Panc1 (cell line): ENCODE measurements around the gene GMPR. TPM values are rescaled to one million over a fixed set of nuclear protein-coding genes. Genes with fewer than 3 reads are reported as not detected.
A peak's percentile ranks its signal among the peaks of the same experiment; 100 is the strongest.

Source experiments
- ATAC-seq: fragments of 200-7000 bp; cut with Tn5 transposase; 2 replicates; pipeline ENCODE4 v1.9.1; 2020; ENCODE audit warnings: mild to moderate bottlenecking, moderate library complexity
- BruUV-seq: library from RNA; stranded (reverse); fragments of 400-500 nt; replicated peaks from 2 replicates; lab custom pipeline; 2021; lab: Mats Ljungman, UMichigan
- CTCF ChIA-PET: fragments of 300-600 bp; sonication (Branson Sonifier 250); formaldehyde crosslinking; loops from one replicate; lab custom pipeline; 2022; ENCODE audit warnings: antibody characterized with exemption; lab: Charles Lee
- POLR2A ChIA-PET: fragments of 300-600 bp; sonication (Branson Sonifier 250); formaldehyde crosslinking; loops from one replicate; lab custom pipeline; 2022; ENCODE audit warnings: antibody characterized with exemption; lab: Charles Lee
- DNase-seq: peaks from one replicate; pipeline ENCODE4 v3.0.0-alpha.2; 2010; ENCODE audit warnings: low read depth, low spot score
- H3K27ac ChIP-seq: 2 replicates; pipeline ENCODE4 v1.5.1; 2011; ENCODE audit warnings: mild to moderate bottlenecking, low read length, inconsistent platforms
- H3K27me3 ChIP-seq: fragments of 200-500 bp; sonication (Bioruptor generic); 2 replicates; pipeline ENCODE4 v1.6.0; 2014; ENCODE audit warnings: low read length, inconsistent platforms; ENCODE audit not compliant: control insufficient read depth, insufficient read depth
- H3K36me3 ChIP-seq: fragments of 200-500 bp; sonication (Bioruptor generic); 2 replicates; pipeline ENCODE4 v1.5.1; 2014; ENCODE audit warnings: inconsistent platforms, mild to moderate bottlenecking, low read length, moderate library complexity; ENCODE audit not compliant: control insufficient read depth, insufficient read depth
- H3K4me1 ChIP-seq: 2 replicates; pipeline ENCODE4 v1.5.1; 2011; ENCODE audit warnings: inconsistent platforms, mild to moderate bottlenecking, low read length, moderate library complexity; ENCODE audit not compliant: control insufficient read depth, insufficient read depth
- H3K4me3 ChIP-seq, 2 experiments: 2 replicates each; pipeline ENCODE4 v1.5.1; 2011 to 2012; ENCODE audit warnings: low read depth in 2 of 2, low read length in 2 of 2, mild to moderate bottlenecking in 2 of 2, inconsistent platforms in 1 of 2, moderate library complexity in 1 of 2
- H3K9me3 ChIP-seq: fragments of 200-500 bp; sonication (Bioruptor generic); 2 replicates; pipeline ENCODE4 v1.5.1; 2014; ENCODE audit warnings: low read depth, mild to moderate bottlenecking, inconsistent platforms, low read length, moderate library complexity; ENCODE audit not compliant: control insufficient read depth, insufficient read depth
- POLR2AphosphoS5 ChIP-seq: IDR thresholded peaks from 2 replicates; pipeline ENCODE4 v1.6.1; 2012; ENCODE audit warnings: mild to moderate bottlenecking, low read depth, low read length, moderate library complexity
- SIN3A ChIP-seq: IDR thresholded peaks from 2 replicates; pipeline ENCODE4 v1.6.1; 2012; ENCODE audit warnings: low read depth, mild to moderate bottlenecking, low read length, moderate library complexity, borderline replicate concordance; ENCODE audit not compliant: insufficient read depth
- TCF7L2 ChIP-seq: IDR thresholded peaks from 2 replicates; pipeline ENCODE4 v1.6.1; 2011; ENCODE audit warnings: mild to moderate bottlenecking, low read depth, low read length, inconsistent platforms
- in situ Hi-C: cut with HindIII; loops from 2 replicates; pipeline ENCODE4 v1.10.0; 2016; ENCODE audit warnings: low sequenced_read_pairs, low pct_unique_long_range_greater_than_20kb
- intact Hi-C: fragments of 100-400 bp; cut with micrococcal nuclease; formaldehyde crosslinking; loops from one replicate; pipeline ENCODE4 v1.10.0; 2022; ENCODE audit not compliant: unreplicated experiment
- total RNA-seq: library from RNA; stranded (reverse); gene quantifications from one replicate; pipeline ENCODE4 v1.2.1, GENCODE V29; 2021; ENCODE audit not compliant: unreplicated experiment
- TF ChIP-seq, protein P1 (sequence below), 2 experiments: IDR thresholded peaks; 2 replicates each; pipeline ENCODE4 v1.6.1; 2011 to 2012; ENCODE audit warnings: low read depth in 2 of 2, control low read depth in 1 of 2, low read length in 1 of 2, mild to moderate bottlenecking in 1 of 2, moderate library complexity in 1 of 2; ENCODE audit not compliant: insufficient read depth in 1 of 2
- TF ChIP-seq, protein P2 (sequence below): fragments of 450-650 bp; IDR thresholded peaks from 2 replicates; pipeline ENCODE4 v1.5.1; 2017; ENCODE audit warnings: mild to moderate bottlenecking

GMPR gene
- total RNA-seq, 1 experiment from 2014 or later: 3.5 TPM

DNA sequence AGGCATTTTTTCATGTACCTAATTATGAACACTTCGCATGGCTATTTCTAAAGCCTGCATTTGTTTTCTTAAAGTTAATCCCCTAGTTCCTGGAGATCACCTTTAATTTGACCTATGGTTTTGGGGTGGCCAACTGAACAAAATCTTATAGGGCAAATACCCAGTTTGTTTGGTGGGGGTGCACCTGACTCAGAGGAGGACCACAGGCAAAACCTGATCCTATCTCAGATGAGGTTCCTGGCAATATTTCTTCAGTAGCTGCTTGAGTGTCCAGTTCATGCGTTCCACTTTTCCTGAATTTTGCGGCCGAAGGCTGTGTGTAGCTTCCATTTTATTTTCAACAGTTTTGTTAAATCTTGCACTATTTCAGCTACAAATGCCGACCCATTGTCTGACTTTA, 10.3 kb upstream of the GMPR start:
- ChIA-PET CTCF (no interaction called here), POLR2A (no interaction called here)
- DNase-seq: no peak
- H3K4me1 ChIP-seq: peaks cover 3% of the 10 kb centered on the region; the same call in 1 of the 2 replicates
- no peaks in the 10 kb centered on the region for H3K9me3 ChIP-seq
- no peak overlapping the region for H3K4me3 ChIP-seq
- no TSS peak for BruUV-seq
- intact Hi-C loops: no loop called here
- ATAC-seq: no peak
- in situ Hi-C loops: no loop called here
- H3K36me3 ChIP-seq: no peaks in the 10 kb centered on the region
- H3K27me3 ChIP-seq: peaks cover 3% of the 10 kb centered on the region; the same call in 1 of the 2 replicates
- no peak overlapping the region for H3K27ac ChIP-seq
- no peak for TF ChIP-seq TCF7L2
- TF ChIP-seq, protein P1, sequence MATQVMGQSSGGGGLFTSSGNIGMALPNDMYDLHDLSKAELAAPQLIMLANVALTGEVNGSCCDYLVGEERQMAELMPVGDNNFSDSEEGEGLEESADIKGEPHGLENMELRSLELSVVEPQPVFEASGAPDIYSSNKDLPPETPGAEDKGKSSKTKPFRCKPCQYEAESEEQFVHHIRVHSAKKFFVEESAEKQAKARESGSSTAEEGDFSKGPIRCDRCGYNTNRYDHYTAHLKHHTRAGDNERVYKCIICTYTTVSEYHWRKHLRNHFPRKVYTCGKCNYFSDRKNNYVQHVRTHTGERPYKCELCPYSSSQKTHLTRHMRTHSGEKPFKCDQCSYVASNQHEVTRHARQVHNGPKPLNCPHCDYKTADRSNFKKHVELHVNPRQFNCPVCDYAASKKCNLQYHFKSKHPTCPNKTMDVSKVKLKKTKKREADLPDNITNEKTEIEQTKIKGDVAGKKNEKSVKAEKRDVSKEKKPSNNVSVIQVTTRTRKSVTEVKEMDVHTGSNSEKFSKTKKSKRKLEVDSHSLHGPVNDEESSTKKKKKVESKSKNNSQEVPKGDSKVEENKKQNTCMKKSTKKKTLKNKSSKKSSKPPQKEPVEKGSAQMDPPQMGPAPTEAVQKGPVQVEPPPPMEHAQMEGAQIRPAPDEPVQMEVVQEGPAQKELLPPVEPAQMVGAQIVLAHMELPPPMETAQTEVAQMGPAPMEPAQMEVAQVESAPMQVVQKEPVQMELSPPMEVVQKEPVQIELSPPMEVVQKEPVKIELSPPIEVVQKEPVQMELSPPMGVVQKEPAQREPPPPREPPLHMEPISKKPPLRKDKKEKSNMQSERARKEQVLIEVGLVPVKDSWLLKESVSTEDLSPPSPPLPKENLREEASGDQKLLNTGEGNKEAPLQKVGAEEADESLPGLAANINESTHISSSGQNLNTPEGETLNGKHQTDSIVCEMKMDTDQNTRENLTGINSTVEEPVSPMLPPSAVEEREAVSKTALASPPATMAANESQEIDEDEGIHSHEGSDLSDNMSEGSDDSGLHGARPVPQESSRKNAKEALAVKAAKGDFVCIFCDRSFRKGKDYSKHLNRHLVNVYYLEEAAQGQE (IDR thresholded peaks at IDR 0.05; ENCODE audit: insufficient read depth in 1 of 2, low read depth in 2 of 2, low read length in 1 of 2): no peak
- TF ChIP-seq, protein P2, sequence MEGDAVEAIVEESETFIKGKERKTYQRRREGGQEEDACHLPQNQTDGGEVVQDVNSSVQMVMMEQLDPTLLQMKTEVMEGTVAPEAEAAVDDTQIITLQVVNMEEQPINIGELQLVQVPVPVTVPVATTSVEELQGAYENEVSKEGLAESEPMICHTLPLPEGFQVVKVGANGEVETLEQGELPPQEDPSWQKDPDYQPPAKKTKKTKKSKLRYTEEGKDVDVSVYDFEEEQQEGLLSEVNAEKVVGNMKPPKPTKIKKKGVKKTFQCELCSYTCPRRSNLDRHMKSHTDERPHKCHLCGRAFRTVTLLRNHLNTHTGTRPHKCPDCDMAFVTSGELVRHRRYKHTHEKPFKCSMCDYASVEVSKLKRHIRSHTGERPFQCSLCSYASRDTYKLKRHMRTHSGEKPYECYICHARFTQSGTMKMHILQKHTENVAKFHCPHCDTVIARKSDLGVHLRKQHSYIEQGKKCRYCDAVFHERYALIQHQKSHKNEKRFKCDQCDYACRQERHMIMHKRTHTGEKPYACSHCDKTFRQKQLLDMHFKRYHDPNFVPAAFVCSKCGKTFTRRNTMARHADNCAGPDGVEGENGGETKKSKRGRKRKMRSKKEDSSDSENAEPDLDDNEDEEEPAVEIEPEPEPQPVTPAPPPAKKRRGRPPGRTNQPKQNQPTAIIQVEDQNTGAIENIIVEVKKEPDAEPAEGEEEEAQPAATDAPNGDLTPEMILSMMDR: no peak
- no peak for TF ChIP-seq POLR2AphosphoS5
- no peak for TF ChIP-seq SIN3A

DNA sequence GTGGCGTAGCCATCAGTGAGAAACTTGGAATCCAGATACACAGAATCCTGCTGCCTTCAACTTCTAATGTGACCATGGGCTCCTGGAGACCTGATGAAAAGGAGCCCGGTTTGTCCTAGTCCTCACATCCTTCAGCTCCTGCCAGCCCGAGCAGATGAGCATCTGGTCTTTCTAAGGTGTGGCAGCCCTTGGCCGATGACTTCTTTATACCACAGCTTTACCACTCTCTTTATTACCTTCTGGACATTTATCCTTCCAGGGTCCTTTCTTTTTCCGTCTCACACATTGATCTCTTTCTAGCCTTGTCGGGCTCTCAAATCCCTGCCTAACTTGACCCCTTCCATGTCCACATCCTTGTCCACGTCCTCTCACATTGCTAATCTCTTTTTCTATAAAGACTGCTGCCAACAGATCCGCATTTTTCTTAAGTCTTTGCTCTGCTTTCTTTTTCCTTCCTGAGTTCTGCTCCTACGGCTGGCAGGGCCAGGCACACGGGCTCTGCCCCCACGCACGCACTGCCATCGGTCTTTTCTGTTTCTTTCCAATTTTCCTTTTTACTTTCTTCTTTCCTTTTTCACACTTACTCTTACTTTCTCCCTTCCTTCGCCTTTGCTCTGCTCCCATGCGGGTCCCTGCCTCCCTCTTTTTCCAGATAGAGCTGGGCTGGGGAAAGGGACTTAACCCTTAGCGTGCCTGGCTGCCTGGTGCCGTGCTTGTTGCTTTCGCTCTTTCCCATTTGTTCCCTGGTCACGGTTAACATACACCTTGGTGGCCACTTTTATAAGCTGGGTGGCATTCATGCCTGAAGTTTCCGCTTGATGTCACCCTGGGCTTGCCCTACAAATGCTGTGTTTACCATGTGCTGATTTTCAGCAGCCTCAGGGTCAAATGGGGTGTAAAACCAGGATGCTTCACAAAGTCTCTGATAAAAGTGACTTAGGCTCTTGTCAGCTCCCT, 9.4 kb upstream of the GMPR start:
- intact Hi-C loops (no loop called here), in situ Hi-C loops (no loop called here)
- POLR2A ChIA-PET: no interaction called here
- H3K27ac ChIP-seq: no peak overlapping the region
- no peaks in the 10 kb centered on the region for H3K36me3 ChIP-seq
- H3K9me3 ChIP-seq: no peaks in the 10 kb centered on the region
- ATAC-seq (peak; percentile 54; the same call in 1 of the 2 replicates), DNase-seq (no peak)
- H3K4me3 ChIP-seq: peak overlapping the region in 1 of 2 experiments; percentile 36; a peak in 2 of 4 replicates
- H3K4me1 ChIP-seq: peaks cover 3% of the 10 kb centered on the region; the same call in 1 of the 2 replicates
- H3K27me3 ChIP-seq: peaks cover 3% of the 10 kb centered on the region; the same call in 1 of the 2 replicates
- TF ChIP-seq POLR2AphosphoS5: no peak
- TF ChIP-seq, protein P2: peak; percentile 29
- CTCF ChIA-PET: no interaction called here
- BruUV-seq: no TSS peak
